Measurements from ENCODE around the gene ARMC6.

DNA sequence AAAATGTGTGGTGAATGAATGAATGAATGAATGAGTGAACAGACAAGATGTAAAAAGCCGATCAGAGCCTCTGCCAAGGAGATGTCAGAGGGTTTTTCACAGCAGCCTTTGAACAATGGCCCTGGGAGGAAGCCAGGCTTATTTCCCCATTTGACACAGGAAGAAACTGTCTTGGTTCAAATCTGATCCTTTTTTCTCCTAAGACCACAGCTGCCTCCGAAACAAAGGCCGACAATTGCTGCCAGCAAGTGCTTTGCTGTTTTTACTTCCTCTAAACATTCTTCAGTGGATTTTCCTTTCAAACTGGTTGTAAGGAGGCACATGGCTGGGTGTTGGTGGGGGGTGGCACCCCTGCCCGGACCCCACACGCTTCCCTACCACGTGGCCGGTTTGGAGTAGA is 48.1 kb upstream of the ARMC6 start:
- no peak for TF ChIP-seq CTCF (conservative IDR thresholded peaks at IDR 0.05; ENCODE audit: low read depth in 2 of 2)
- no peak for TF ChIP-seq CREB1 (CRISPR knock-in tag; IDR thresholded peaks at IDR 0.05; ENCODE audit: low read depth)
- TF ChIP-seq EZH2 (IDR thresholded peaks at IDR 0.05; ENCODE audit: low read depth, unreplicated experiment) = no peak
- TF ChIP-seq POLR2AphosphoS5 (IDR thresholded peaks at IDR 0.05; ENCODE audit: low read depth) = no peak
- no peak for TF ChIP-seq JUNB (IDR thresholded peaks at IDR 0.05; ENCODE audit: unreplicated experiment)
- TF ChIP-seq, protein P1, sequence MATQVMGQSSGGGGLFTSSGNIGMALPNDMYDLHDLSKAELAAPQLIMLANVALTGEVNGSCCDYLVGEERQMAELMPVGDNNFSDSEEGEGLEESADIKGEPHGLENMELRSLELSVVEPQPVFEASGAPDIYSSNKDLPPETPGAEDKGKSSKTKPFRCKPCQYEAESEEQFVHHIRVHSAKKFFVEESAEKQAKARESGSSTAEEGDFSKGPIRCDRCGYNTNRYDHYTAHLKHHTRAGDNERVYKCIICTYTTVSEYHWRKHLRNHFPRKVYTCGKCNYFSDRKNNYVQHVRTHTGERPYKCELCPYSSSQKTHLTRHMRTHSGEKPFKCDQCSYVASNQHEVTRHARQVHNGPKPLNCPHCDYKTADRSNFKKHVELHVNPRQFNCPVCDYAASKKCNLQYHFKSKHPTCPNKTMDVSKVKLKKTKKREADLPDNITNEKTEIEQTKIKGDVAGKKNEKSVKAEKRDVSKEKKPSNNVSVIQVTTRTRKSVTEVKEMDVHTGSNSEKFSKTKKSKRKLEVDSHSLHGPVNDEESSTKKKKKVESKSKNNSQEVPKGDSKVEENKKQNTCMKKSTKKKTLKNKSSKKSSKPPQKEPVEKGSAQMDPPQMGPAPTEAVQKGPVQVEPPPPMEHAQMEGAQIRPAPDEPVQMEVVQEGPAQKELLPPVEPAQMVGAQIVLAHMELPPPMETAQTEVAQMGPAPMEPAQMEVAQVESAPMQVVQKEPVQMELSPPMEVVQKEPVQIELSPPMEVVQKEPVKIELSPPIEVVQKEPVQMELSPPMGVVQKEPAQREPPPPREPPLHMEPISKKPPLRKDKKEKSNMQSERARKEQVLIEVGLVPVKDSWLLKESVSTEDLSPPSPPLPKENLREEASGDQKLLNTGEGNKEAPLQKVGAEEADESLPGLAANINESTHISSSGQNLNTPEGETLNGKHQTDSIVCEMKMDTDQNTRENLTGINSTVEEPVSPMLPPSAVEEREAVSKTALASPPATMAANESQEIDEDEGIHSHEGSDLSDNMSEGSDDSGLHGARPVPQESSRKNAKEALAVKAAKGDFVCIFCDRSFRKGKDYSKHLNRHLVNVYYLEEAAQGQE (IDR thresholded peaks at IDR 0.05; ENCODE audit: unreplicated experiment) = no peak
- TF ChIP-seq STAT1 (IDR thresholded peaks at IDR 0.05; ENCODE audit: unreplicated experiment) = no peak
- no peak for TF ChIP-seq EZH2phosphoT487 (IDR thresholded peaks at IDR 0.05; ENCODE audit: unreplicated experiment)
- no peak for TF ChIP-seq ZNF331 (CRISPR knock-in tag; IDR thresholded peaks at IDR 0.05; ENCODE audit: low read depth)
